ENCODE measurements around the gene TBX3.
"Not testable (repeated sequence)": the region's sequence is repeated elsewhere in the genome, so short reads cannot be mapped to it uniquely, and the experiment has no call there.

The TBX3 gene

GRCh38 chr12:114684098-114684869, at the start of gene TBX3:
Gene TBX3 (minus strand): TSS chr12:114684175. CDS start chr12:114683200, 975 bp downstream.
- peak; percentile 57 to 58 for DNase-seq

DNA sequence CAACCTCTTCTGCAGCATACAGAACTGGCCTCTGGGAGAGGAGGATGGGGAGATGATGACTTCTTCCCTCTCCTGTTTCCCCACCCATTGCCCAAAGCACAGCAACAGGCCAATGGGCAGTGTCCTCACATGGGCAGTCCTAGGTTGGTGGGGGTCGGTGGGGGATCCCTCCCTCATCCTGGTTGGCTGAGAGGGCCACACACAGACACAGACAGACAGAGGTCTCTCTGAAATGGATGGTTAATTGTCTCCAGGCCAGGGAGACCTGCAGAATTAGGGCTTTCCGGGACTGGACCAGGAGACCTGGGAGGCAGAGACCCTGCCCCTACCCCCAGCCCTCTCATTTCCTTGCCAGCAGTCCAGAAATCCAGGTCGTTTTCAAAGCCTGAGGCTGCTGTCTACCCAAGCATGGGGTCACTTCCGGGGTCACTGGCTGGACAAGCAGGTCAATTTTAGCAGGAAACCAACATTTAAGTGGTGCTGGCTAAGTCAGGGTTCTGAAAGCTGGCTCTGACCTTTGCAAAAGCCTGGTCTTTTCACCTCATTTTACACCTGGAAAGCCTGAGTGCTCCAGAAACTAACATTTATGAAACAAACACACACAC, 48.6 kb upstream of the TBX3 start:
- DNase-seq: no peak

GRCh38 chr12:114729731-114730130, 45.8 kb upstream of the TBX3 start:
- no peak for DNase-seq

GRCh38 chr12:114726092-114726710, 42.2 kb upstream of the TBX3 start:
- DNase-seq: no peak

GRCh38 chr12:114722176-114722575, 38.2 kb upstream of the TBX3 start:
- DNase-seq: not testable (repeated sequence)

DNA sequence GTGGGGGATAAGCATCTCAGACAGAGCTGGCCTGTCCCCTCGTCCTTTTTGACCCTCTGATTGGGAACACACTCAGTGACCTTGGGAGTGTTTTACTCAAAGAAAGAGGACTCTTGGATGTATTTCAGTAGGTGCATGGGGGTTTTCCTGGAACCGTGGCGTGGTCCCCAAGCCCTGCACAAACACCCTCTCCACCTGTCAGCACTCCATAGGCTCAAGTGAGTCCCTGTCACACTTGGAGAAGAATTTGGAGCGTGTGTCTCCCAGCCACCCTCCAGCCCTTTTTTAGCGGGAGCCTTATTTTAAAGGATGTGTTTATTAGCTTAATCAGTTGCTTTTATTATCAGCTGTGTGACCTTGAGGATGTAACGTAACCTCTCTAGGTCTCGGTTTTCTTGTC, 37.3 kb upstream of the TBX3 start:
- DNase-seq: no peak

GRCh38 chr12:114713466-114714215, 29.7 kb upstream of the TBX3 start:
- no peak for DNase-seq

- no peak for DNase-seq
These were observed 27.7 kb upstream of the TBX3 start for GRCh38 chr12:114711689-114712152.

DNA sequence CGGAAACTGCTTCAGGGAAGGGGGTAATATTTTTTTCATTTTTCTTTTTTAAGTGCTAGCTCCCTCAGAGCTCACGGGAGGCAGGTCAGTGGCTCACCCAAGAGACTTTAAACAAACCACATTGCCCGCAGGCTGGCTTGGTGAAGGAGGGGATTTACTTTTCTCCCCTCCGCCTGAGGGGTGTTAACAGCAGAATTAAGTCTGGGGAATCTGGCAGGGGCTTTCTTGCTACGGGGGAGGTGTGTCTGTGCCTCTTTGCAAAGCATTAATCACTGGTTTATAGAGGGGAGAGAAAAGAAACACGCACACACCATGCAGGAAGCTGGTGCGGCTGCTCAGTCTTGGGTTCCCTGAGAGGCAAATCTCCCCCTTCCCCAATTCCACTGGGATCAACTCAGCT, 26.2 kb upstream of the TBX3 start:
- DNase-seq: no peak

GRCh38 chr12:114709112-114709511, 25.1 kb upstream of the TBX3 start:
- DNase-seq: no peak

- DNase-seq: not testable (repeated sequence)
These were observed 24.6 kb upstream of the TBX3 start for GRCh38 chr12:114708598-114708997.

DNA sequence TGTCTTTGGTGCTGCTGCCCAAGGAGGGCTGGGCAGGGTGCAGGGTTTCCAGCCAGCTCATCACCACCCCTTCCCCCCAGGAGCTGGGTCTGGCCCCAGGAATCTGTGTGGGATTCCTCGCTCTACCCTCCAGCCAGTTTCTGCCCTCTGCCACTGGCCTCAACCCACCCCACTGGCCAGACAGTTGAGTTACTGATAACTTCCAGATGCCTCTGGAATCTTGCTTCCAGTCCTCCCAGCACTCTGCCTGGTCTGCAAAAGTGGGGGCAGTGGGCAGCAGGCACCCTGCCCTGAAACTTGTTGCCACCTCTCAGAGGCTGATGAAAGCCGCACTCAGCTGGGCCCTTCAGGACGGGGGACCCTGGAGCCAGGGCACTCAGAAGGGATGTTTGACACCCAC, 20.1 kb upstream of the TBX3 start:
- DNase-seq: no peak

GRCh38 chr12:114703060-114703493, 19.1 kb upstream of the TBX3 start:
- DNase-seq: no peak

GRCh38 chr12:114702462-114702861, 18.5 kb upstream of the TBX3 start:
- no peak for DNase-seq

DNA sequence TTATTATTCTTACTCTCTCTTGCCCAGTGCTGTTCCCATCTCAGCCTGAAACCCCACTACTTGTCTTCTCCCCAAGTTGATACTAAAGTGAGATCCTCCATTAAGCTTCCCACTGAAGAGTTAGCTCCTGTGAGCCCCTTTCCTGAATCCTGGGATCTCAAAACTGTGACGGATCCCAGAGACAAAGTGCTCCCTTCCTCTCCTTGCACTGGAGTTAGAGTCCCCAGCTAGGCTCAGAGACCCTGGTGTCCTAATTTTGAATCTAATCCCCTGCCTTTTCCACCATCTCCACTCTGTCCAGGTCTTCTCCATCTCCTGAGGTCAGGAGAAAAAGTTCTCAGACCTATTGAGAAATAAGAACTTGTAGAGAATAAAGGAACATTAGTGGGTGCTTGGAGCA, 17.6 kb upstream of the TBX3 start:
- no peak for DNase-seq

GRCh38 chr12:114701104-114701414, 17.1 kb upstream of the TBX3 start:
- no peak for DNase-seq

GRCh38 chr12:114700392-114701103, 16.6 kb upstream of the TBX3 start:
- DNase-seq: no peak

DNA sequence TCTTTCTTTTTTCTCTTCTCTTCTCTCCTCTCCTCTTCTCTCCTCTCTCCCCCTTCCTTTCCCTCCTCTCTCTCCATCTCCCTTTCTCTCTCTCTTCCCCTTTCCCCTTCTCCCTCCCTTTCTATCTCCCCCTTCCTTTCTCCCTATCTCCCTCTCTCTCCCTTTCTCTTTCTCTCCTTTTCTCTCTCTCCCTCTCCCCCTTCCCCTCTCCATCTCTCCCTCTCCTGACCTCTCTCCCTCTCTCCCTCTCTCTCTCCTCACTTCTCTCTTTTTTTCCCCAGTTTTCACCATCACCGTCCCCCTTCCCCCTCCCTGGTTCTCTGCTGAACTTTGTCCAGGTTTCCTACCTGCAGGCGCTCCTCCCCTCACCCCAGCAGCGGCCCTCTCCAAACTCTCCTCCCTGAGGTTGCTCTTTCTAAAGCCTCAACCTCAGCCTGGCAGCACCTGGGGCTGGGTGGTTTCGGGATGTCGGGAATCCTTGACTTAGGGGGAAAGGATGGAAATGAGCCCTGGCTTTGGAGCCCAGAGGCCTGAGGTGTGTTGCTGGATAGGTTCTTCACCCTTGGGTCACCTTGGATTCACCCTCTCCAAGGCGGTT, 14.7 kb upstream of the TBX3 start:
- no peak for DNase-seq

DNA sequence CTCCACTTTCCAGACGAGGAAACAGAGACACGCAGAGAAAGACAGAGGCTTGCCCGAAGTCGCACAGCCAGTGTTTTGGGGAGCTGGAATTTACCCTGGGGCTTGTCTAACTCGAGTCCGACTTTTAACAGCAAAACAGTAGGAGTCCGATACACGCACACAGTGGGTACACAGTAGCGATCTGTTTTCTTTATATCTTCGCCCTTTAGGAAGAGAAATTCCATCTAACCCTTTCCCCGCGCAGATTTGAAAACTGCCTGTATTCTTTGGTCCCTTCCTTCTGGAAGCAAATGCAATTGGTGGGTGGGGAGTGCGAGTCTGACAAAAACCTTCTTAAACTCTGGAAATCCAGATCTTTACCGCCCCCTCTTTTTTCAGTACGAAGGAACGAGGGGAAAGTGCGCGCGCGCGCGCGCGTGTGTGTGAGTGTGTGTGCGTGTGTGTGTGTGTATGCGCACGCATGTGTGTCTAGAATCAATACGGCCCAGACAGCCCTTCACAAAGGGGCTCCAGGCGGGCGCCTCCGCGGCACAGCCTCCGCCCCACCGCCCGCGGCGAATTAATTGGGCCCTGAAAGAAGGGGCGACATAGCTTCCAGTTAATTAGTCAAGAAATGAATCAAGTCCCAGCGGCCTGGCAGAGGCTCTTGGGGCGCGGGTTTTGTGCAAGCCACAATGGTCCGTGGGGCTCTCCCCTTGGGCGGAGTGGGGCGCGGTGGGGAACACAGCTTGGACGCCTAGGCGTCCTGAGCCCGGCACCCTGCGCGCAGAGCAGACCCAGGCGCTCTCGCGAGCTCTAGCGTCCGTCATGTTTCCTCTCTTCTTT, 14.0 kb upstream of the TBX3 start:
- DNase-seq: no peak

DNA sequence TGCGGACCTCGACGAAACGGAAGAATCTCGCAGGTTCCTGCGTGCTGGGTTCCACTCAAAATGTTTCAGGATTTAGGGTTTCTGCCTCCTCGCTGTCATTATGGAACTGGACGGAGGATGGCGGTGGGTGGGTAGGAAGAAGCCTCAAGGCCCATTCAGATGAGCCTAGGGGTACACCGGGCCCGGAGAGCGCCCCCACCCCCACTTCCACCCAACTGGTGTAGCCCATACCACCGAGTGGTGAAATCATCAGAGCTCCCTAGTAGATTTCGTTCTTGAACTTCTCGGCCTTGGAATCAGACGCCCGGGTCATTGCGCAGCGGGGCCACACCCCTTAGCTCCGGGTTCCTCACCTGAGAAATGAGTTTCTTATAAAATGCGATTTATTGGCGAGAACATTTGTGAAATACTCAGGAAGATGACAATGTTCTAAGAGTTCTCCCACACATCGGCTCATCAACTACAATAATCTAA, 13.3 kb upstream of the TBX3 start:
- no peak for DNase-seq
